ENCODE results near the gene PTPRM.
A peak's percentile ranks its signal among the peaks of the same experiment; 100 is the strongest.
"Not testable (repeated sequence)": the region's sequence is repeated elsewhere in the genome, so short reads cannot be mapped to it uniquely, and the experiment has no call there.

The PTPRM gene

GRCh38 chr18:7729868-7730267, 162.8 kb downstream of the PTPRM start:
- DNase-seq: no peak

- DNase-seq: no peak
Measured at GRCh38 chr18:7730682-7731081, 163.6 kb downstream of the PTPRM start.

- DNase-seq: no peak
Measured at GRCh38 chr18:7733642-7734041, 166.5 kb downstream of the PTPRM start.

- DNase-seq: no peak
Measured at GRCh38 chr18:7735196-7735595, 168.1 kb downstream of the PTPRM start.

GRCh38 chr18:7735626-7736175, 168.6 kb downstream of the PTPRM start:
- no peak for DNase-seq

- not testable (repeated sequence) for DNase-seq
Measured at GRCh38 chr18:7736526-7736925, 169.4 kb downstream of the PTPRM start.

- no peak for DNase-seq
Measured at GRCh38 chr18:7737550-7737949, 170.4 kb downstream of the PTPRM start.

- no peak for DNase-seq
Measured at GRCh38 chr18:7740821-7741220, 173.7 kb downstream of the PTPRM start.

- DNase-seq: no peak
Measured at GRCh38 chr18:7741640-7742039, 174.5 kb downstream of the PTPRM start.

- no peak for DNase-seq
Measured at GRCh38 chr18:7742224-7742623, 175.1 kb downstream of the PTPRM start.

GRCh38 chr18:7743256-7743655, 176.1 kb downstream of the PTPRM start:
- peak in 1 of 3 donors; percentile 2 for DNase-seq

- DNase-seq: no peak
Measured at GRCh38 chr18:7746106-7746505, 179.0 kb downstream of the PTPRM start.

GRCh38 chr18:7748251-7749007, 181.3 kb downstream of the PTPRM start:
- DNase-seq: no peak

- no peak for DNase-seq
Measured at GRCh38 chr18:7749008-7749405, 181.9 kb downstream of the PTPRM start.

- no peak for DNase-seq
Measured at GRCh38 chr18:7749510-7749981, 182.4 kb downstream of the PTPRM start.

- DNase-seq: no peak
Measured at GRCh38 chr18:7750095-7750663, 183.1 kb downstream of the PTPRM start.

- DNase-seq: no peak
Measured at GRCh38 chr18:7750966-7751365, 183.8 kb downstream of the PTPRM start.

GRCh38 chr18:7754258-7754657, 187.1 kb downstream of the PTPRM start:
- DNase-seq: no peak

GRCh38 chr18:7754725-7755181, 187.6 kb downstream of the PTPRM start:
- no peak for DNase-seq

GRCh38 chr18:7755753-7756475, 188.8 kb downstream of the PTPRM start:
- DNase-seq: no peak

- no peak for DNase-seq
Measured at GRCh38 chr18:7757175-7757574, 190.1 kb downstream of the PTPRM start.

- DNase-seq: no peak
Measured at GRCh38 chr18:7758764-7759163, 191.6 kb downstream of the PTPRM start.
